ENCODE data around the gene BRINP2. TPM values are rescaled to one million over a fixed set of nuclear protein-coding genes. Genes with fewer than 3 reads are reported as not detected.

Gene BRINP2
- total and polyA plus RNA-seq, 2 of the 8 experiments (the other 6 are each of a cell fraction or from before 2014, with no cell fraction given) = 0.39 to 0.42 TPM

- TF ChIP-seq, protein P1, sequence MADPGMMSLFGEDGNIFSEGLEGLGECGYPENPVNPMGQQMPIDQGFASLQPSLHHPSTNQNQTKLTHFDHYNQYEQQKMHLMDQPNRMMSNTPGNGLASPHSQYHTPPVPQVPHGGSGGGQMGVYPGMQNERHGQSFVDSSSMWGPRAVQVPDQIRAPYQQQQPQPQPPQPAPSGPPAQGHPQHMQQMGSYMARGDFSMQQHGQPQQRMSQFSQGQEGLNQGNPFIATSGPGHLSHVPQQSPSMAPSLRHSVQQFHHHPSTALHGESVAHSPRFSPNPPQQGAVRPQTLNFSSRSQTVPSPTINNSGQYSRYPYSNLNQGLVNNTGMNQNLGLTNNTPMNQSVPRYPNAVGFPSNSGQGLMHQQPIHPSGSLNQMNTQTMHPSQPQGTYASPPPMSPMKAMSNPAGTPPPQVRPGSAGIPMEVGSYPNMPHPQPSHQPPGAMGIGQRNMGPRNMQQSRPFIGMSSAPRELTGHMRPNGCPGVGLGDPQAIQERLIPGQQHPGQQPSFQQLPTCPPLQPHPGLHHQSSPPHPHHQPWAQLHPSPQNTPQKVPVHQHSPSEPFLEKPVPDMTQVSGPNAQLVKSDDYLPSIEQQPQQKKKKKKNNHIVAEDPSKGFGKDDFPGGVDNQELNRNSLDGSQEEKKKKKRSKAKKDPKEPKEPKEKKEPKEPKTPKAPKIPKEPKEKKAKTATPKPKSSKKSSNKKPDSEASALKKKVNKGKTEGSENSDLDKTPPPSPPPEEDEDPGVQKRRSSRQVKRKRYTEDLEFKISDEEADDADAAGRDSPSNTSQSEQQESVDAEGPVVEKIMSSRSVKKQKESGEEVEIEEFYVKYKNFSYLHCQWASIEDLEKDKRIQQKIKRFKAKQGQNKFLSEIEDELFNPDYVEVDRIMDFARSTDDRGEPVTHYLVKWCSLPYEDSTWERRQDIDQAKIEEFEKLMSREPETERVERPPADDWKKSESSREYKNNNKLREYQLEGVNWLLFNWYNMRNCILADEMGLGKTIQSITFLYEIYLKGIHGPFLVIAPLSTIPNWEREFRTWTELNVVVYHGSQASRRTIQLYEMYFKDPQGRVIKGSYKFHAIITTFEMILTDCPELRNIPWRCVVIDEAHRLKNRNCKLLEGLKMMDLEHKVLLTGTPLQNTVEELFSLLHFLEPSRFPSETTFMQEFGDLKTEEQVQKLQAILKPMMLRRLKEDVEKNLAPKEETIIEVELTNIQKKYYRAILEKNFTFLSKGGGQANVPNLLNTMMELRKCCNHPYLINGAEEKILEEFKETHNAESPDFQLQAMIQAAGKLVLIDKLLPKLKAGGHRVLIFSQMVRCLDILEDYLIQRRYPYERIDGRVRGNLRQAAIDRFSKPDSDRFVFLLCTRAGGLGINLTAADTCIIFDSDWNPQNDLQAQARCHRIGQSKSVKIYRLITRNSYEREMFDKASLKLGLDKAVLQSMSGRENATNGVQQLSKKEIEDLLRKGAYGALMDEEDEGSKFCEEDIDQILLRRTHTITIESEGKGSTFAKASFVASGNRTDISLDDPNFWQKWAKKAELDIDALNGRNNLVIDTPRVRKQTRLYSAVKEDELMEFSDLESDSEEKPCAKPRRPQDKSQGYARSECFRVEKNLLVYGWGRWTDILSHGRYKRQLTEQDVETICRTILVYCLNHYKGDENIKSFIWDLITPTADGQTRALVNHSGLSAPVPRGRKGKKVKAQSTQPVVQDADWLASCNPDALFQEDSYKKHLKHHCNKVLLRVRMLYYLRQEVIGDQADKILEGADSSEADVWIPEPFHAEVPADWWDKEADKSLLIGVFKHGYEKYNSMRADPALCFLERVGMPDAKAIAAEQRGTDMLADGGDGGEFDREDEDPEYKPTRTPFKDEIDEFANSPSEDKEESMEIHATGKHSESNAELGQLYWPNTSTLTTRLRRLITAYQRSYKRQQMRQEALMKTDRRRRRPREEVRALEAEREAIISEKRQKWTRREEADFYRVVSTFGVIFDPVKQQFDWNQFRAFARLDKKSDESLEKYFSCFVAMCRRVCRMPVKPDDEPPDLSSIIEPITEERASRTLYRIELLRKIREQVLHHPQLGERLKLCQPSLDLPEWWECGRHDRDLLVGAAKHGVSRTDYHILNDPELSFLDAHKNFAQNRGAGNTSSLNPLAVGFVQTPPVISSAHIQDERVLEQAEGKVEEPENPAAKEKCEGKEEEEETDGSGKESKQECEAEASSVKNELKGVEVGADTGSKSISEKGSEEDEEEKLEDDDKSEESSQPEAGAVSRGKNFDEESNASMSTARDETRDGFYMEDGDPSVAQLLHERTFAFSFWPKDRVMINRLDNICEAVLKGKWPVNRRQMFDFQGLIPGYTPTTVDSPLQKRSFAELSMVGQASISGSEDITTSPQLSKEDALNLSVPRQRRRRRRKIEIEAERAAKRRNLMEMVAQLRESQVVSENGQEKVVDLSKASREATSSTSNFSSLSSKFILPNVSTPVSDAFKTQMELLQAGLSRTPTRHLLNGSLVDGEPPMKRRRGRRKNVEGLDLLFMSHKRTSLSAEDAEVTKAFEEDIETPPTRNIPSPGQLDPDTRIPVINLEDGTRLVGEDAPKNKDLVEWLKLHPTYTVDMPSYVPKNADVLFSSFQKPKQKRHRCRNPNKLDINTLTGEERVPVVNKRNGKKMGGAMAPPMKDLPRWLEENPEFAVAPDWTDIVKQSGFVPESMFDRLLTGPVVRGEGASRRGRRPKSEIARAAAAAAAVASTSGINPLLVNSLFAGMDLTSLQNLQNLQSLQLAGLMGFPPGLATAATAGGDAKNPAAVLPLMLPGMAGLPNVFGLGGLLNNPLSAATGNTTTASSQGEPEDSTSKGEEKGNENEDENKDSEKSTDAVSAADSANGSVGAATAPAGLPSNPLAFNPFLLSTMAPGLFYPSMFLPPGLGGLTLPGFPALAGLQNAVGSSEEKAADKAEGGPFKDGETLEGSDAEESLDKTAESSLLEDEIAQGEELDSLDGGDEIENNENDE (IDR thresholded peaks at IDR 0.05; ENCODE audit: insufficient replicate concordance, low read length) = no peak
- no peak for TF ChIP-seq NRF1 (IDR thresholded peaks at IDR 0.05; ENCODE audit: low read depth, low read length)
- TF ChIP-seq BRCA1 (IDR thresholded peaks at IDR 0.05; ENCODE audit: low read depth, low read length) = no peak
- no peak for TF ChIP-seq SRF (IDR thresholded peaks at IDR 0.05; ENCODE audit: low read depth, low read length)
- no peak for TF ChIP-seq CBX5 (IDR thresholded peaks at IDR 0.05; ENCODE audit: low read depth, low read length)
- TF ChIP-seq, protein P2, sequence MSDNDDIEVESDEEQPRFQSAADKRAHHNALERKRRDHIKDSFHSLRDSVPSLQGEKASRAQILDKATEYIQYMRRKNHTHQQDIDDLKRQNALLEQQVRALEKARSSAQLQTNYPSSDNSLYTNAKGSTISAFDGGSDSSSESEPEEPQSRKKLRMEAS (IDR thresholded peaks at IDR 0.05) = no peak
- TF ChIP-seq TBP (IDR thresholded peaks at IDR 0.05; ENCODE audit: low read depth, low read length) = no peak
Measured at GRCh38 chr1:177145106-177146070, 25.4 kb upstream of the BRINP2 start (continued).

Measured in H1 (cell line).